Endothelial cell of umbilical vein (primary cell): ENCODE results near the gene VRK1. TPM values are rescaled to one million over a fixed set of nuclear protein-coding genes. Genes with fewer than 3 reads are reported as not detected.

Experiments used
- BruUV-seq: library from RNA; stranded (reverse); fragments of 400-500 nt; replicated peaks from 2 replicates; lab custom pipeline; 2021; lab: Mats Ljungman, UMichigan
- CTCF ChIA-PET: fragments of 300-600, 350-600 bp; sonication (Branson Sonifier 250); formaldehyde crosslinking; loops from one replicate; lab custom pipeline; 2021; ENCODE audit warnings: antibody characterized with exemption, inconsistent platforms; lab: Charles Lee
- POLR2A ChIA-PET: fragments of 300-600, 350-600 bp; sonication (Branson Sonifier 250); formaldehyde crosslinking; loops from one replicate; lab custom pipeline; 2021; ENCODE audit warnings: antibody characterized with exemption, inconsistent platforms; lab: Charles Lee
- DNase-seq: peaks from one replicate; pipeline ENCODE4 v3.0.0-alpha.2; 2011; ENCODE audit warnings: low read depth, low spot score
- FAIRE-seq: peaks from 2 replicates; lab custom pipeline; 2011; peaks lifted over from hg19 to GRCh38; lab: Jason Lieb, UNC
- H2AFZ ChIP-seq: 2 replicates; pipeline ENCODE4 v1.6.0; 2012; ENCODE audit warnings: low read depth, low read length, control low read depth, inconsistent platforms
- H3K27ac ChIP-seq: 2 replicates; pipeline ENCODE4 v1.5.1; 2011; ENCODE audit warnings: low read depth, mild to moderate bottlenecking, control low read depth, low read length, moderate library complexity; ENCODE audit not compliant: insufficient read depth
- H3K27me3 ChIP-seq, 2 experiments: 2 replicates each; pipeline versions ENCODE4 v1.6.0 to v1.6.1; 2011; ENCODE audit warnings: low read length in 2 of 2, mixed read lengths in 1 of 2; ENCODE audit not compliant: control insufficient read depth in 2 of 2, insufficient read depth in 2 of 2
- H3K36me3 ChIP-seq, 2 experiments: 2 replicates in 1 of 2; 3 replicates in 1 of 2; pipeline ENCODE4 v1.5.1; 2011; ENCODE audit warnings: low read length in 2 of 2, mild to moderate bottlenecking in 1 of 2, moderate library complexity in 1 of 2; ENCODE audit not compliant: control insufficient read depth in 2 of 2, insufficient read depth in 2 of 2; ENCODE audit errors: extremely low read depth in 1 of 2
- H3K4me1 ChIP-seq: 3 replicates; pipeline ENCODE4 v1.5.1; 2011; ENCODE audit warnings: mild to moderate bottlenecking, low read length; ENCODE audit not compliant: control insufficient read depth, insufficient read depth; ENCODE audit errors: extremely low read depth
- H3K4me2 ChIP-seq: 2 replicates; pipeline ENCODE4 v1.6.1; 2011; ENCODE audit warnings: low read length, control low read depth, mixed read lengths; ENCODE audit not compliant: insufficient read depth
- H3K4me3 ChIP-seq, 3 experiments: fragments of 200-600 bp in 1 of 3; sonication (generic), shearing (Covaris generic) in 1 of 3; replicated peaks in 1 of 3; 2 replicates each; pipeline ENCODE4 v1.5.1; 2011 to 2016; ENCODE audit warnings: control low read depth in 3 of 3, low read length in 3 of 3, mild to moderate bottlenecking in 2 of 3, inconsistent platforms in 1 of 3, low read depth in 1 of 3, moderate library complexity in 1 of 3; ENCODE audit not compliant: insufficient read depth in 1 of 3
- H3K79me2 ChIP-seq: 2 replicates; pipeline ENCODE4 v1.6.0; 2012; ENCODE audit warnings: low read length, inconsistent platforms; ENCODE audit not compliant: control insufficient read depth, insufficient read depth
- H3K9ac ChIP-seq: replicated peaks from 2 replicates; pipeline ENCODE3; 2011; ENCODE audit warnings: low read length, control low read depth; ENCODE audit not compliant: insufficient read depth; ENCODE audit errors: extremely low read depth
- H3K9me1 ChIP-seq: replicated peaks from 3 replicates; pipeline ENCODE4 v1.6.0; 2011; ENCODE audit warnings: mild to moderate bottlenecking, low read length; ENCODE audit not compliant: control insufficient read depth, insufficient read depth; ENCODE audit errors: extremely low read depth
- H3K9me3 ChIP-seq: replicated peaks from 2 replicates; pipeline ENCODE4 v1.5.1; 2012; ENCODE audit warnings: low read length, inconsistent platforms; ENCODE audit not compliant: control insufficient read depth, insufficient read depth
- H4K20me1 ChIP-seq: replicated peaks from 2 replicates; pipeline ENCODE3; 2011; ENCODE audit warnings: mild to moderate bottlenecking, low read length; ENCODE audit not compliant: control insufficient read depth, insufficient read depth; ENCODE audit errors: extremely low read depth
- EZH2 ChIP-seq: IDR thresholded peaks from 2 replicates; pipeline ENCODE4 v1.6.1; 2012; ENCODE audit warnings: borderline replicate concordance, low read depth, mild to moderate bottlenecking, moderate library complexity, low read length, inconsistent platforms; ENCODE audit not compliant: severe bottlenecking
- FOS ChIP-seq: IDR thresholded peaks from 2 replicates; pipeline ENCODE4 v1.6.1; 2011; ENCODE audit warnings: mild to moderate bottlenecking, low read length, moderate library complexity, borderline replicate concordance; ENCODE audit not compliant: insufficient read depth
- GATA2 ChIP-seq: IDR thresholded peaks from 2 replicates; pipeline ENCODE4 v1.7.0; 2011; ENCODE audit warnings: low read depth, mild to moderate bottlenecking, moderate library complexity, mixed read lengths, low read length; ENCODE audit not compliant: insufficient read length, insufficient read depth
- JUN ChIP-seq: IDR thresholded peaks from 2 replicates; pipeline ENCODE4 v1.6.1; 2011; ENCODE audit warnings: borderline replicate concordance, low read depth; ENCODE audit not compliant: insufficient read length, insufficient read depth
- MYC ChIP-seq: IDR thresholded peaks from one replicate; pipeline ENCODE4 v1.6.1; 2011; ENCODE audit warnings: mild to moderate bottlenecking, low read depth, low read length
- POLR2A ChIP-seq: IDR thresholded peaks from 2 replicates; pipeline ENCODE4 v1.6.1; 2012; ENCODE audit warnings: low read depth, mild to moderate bottlenecking, control low read depth, low read length
- POLR2AphosphoS5 ChIP-seq: IDR thresholded peaks from 2 replicates; pipeline ENCODE4 v1.6.1; 2012; ENCODE audit warnings: low read depth, mild to moderate bottlenecking, control low read depth, low read length, moderate library complexity; ENCODE audit not compliant: insufficient read depth
- dilution Hi-C: fragments of 300-500 bp; cut with MboI; formaldehyde crosslinking; loops from one replicate; pipeline ENCODE4 v1.15.0; 2019; ENCODE audit warnings: low sequenced_read_pairs; ENCODE audit not compliant: extremely low pct_ligation_motif_present
- intact Hi-C: fragments of 100-400 bp; cut with micrococcal nuclease; formaldehyde crosslinking; loops from one replicate; pipeline ENCODE4 v1.10.0; 2022
- polyA plus RNA-seq, 4 experiments: library from polyadenylated mRNA; depleted of rRNA in 3 of 4; stranded (reverse) in 3 of 4; unstranded in 1 of 4; fragments of >200 nt; gene quantifications; 2 replicates each; pipeline versions ENCODE4 v1.2.1 to v1.2.3, GENCODE V29; 2011 to 2012; ENCODE audit warnings: missing spikeins in 1 of 4
- total RNA-seq: library from RNA; stranded (reverse); gene quantifications from 2 replicates; pipeline ENCODE4 v1.2.3, GENCODE V29; 2021
- TF ChIP-seq, protein P1 (sequence below): IDR thresholded peaks from 2 replicates; pipeline ENCODE4 v1.6.1; 2011; ENCODE audit not compliant: insufficient read depth, insufficient read length
- TF ChIP-seq, protein P2 (sequence below), 2 donors: IDR thresholded peaks; 1 replicate in 1 of 2; 2 replicates in 1 of 2; pipeline ENCODE4 v1.5.1; 2011; ENCODE audit warnings: low read length in 2 of 2, mild to moderate bottlenecking in 2 of 2, moderate library complexity in 2 of 2, control low read depth in 1 of 2, inconsistent platforms in 1 of 2, low read depth in 1 of 2; ENCODE audit not compliant: insufficient read depth in 1 of 2; ENCODE audit errors: extremely low read depth in 1 of 2

The VRK1 gene
- total and polyA plus RNA-seq, 2 donors (not counting 3 experiments of a cell fraction or from before 2014, with no cell fraction given) = 7.1 to 31.7 TPM

DNA sequence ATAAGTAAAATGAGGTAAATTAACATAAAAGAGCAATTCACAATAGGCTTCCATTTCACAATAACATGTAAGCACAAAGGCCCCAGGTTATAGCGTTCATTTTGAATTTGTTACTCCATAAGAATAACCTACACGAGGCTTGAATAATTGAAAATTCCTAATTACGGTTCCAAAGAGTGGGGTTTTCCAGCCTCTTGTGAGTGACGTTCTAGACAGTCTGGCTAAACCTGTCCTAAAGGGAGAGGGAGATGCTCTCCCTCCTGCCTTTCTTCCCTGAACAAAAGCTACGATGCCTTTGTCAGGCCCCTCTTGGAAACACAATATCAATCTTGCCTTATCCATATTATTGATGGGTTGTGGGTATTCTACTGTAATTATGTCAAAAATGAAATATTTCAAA lies 24.3 kb upstream of the VRK1 start:
- Histone ChIP-seq H3K27me3 (no peaks in the 10 kb centered on the region), H3K4me3 (no peak overlapping the region), H3K9me1 (no peaks in the 10 kb centered on the region), H3K79me2 (no peaks in the 10 kb centered on the region), H3K9me3 (no peaks in the 10 kb centered on the region), H3K4me1 (no peaks in the 10 kb centered on the region), H3K36me3 (no peaks in the 10 kb centered on the region), H3K9ac (no peak overlapping the region), H3K27ac (no peak overlapping the region), H4K20me1 (no peaks in the 10 kb centered on the region), H2AFZ (no peak overlapping the region), H3K4me2 (no peak overlapping the region)
- DNase-seq (no peak), FAIRE-seq (no peak)
- no TSS peak for BruUV-seq
- POLR2A ChIA-PET = no interaction called here
- intact Hi-C loops = no loop called here
- dilution Hi-C loops = no loop called here
- CTCF ChIA-PET = no interaction called here
- TF ChIP-seq, protein P1, sequence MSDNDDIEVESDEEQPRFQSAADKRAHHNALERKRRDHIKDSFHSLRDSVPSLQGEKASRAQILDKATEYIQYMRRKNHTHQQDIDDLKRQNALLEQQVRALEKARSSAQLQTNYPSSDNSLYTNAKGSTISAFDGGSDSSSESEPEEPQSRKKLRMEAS = no peak
- no peak for TF ChIP-seq MYC

DNA sequence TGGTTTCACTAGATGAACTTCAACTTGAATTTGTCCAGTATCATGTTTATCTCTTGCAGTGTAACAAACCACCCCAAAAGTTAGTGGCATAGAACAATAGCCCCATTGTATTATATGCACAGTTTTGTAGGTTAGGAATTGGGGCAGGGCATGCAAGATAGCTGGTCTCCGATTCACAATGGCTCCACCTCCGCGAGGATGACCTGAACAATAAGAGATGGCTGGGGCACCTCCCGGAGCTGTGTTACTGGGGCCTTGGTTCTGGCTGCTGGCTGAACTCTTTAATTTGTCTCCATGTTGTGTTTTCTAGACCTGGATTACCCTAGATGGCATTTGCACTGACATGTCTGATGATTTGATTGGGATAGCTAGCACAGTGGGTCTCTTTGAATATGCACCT lies 20.4 kb upstream of the VRK1 start:
- POLR2A ChIA-PET = interaction anchor here (0.6 kb wide), 1 partner anchor 18 kb away, joined by 4 read pairs; no protein-coding TSS in a partner anchor
- dilution Hi-C loops = no loop called here
- CTCF ChIA-PET = interaction anchor here (1.0 kb wide), 1 partner anchor 8 kb away, joined by 4 read pairs; no protein-coding TSS in a partner anchor

More for the DNA sequence above, 20.4 kb upstream of the VRK1 start:
- BruUV-seq = no TSS peak
- Histone ChIP-seq H3K79me2 (no peaks in the 10 kb centered on the region), H3K36me3 (no peaks in the 10 kb centered on the region), H3K27ac (no peak overlapping the region), H3K9me1 (no peaks in the 10 kb centered on the region), H3K9ac (no peak overlapping the region), H3K4me3 (no peak overlapping the region), H3K4me2 (no peak overlapping the region), H3K9me3 (no peaks in the 10 kb centered on the region), H4K20me1 (no peaks in the 10 kb centered on the region), H3K27me3 (no peaks in the 10 kb centered on the region), H3K4me1 (no peaks in the 10 kb centered on the region), H2AFZ (no peak overlapping the region)
- DNase-seq (no peak), FAIRE-seq (no peak)
- TF ChIP-seq, protein P2, sequence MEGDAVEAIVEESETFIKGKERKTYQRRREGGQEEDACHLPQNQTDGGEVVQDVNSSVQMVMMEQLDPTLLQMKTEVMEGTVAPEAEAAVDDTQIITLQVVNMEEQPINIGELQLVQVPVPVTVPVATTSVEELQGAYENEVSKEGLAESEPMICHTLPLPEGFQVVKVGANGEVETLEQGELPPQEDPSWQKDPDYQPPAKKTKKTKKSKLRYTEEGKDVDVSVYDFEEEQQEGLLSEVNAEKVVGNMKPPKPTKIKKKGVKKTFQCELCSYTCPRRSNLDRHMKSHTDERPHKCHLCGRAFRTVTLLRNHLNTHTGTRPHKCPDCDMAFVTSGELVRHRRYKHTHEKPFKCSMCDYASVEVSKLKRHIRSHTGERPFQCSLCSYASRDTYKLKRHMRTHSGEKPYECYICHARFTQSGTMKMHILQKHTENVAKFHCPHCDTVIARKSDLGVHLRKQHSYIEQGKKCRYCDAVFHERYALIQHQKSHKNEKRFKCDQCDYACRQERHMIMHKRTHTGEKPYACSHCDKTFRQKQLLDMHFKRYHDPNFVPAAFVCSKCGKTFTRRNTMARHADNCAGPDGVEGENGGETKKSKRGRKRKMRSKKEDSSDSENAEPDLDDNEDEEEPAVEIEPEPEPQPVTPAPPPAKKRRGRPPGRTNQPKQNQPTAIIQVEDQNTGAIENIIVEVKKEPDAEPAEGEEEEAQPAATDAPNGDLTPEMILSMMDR (IDR thresholded peaks at IDR 0.05; ENCODE audit: extremely low read depth in 1 of 2, insufficient read depth in 1 of 2, low read depth in 1 of 2, low read length in 2 of 2) = no peak
- TF ChIP-seq JUN (no peak), EZH2 (no peak), FOS (no peak), MYC (no peak), GATA2 (no peak), POLR2A (no peak), POLR2AphosphoS5 (no peak)
- TF ChIP-seq, protein P1 = no peak
- intact Hi-C loops = no loop called here
